Endothelial cell of umbilical vein (primary cell): ENCODE measurements around the gene LOXL3. TPM values are rescaled to one million over a fixed set of nuclear protein-coding genes. Genes with fewer than 3 reads are reported as not detected.

ENCODE experiments used
- BruUV-seq: library from RNA; stranded (reverse); fragments of 400-500 nt; replicated peaks from 2 replicates; lab custom pipeline; 2021; lab: Mats Ljungman, UMichigan
- CTCF ChIA-PET: fragments of 300-600, 350-600 bp; sonication (Branson Sonifier 250); formaldehyde crosslinking; loops from one replicate; lab custom pipeline; 2021; ENCODE audit warnings: antibody characterized with exemption, inconsistent platforms; lab: Charles Lee
- POLR2A ChIA-PET: fragments of 300-600, 350-600 bp; sonication (Branson Sonifier 250); formaldehyde crosslinking; loops from one replicate; lab custom pipeline; 2021; ENCODE audit warnings: antibody characterized with exemption, inconsistent platforms; lab: Charles Lee
- DNase-seq: peaks from one replicate; pipeline ENCODE4 v3.0.0-alpha.2; 2011; ENCODE audit warnings: low read depth, low spot score
- FAIRE-seq: peaks from 2 replicates; lab custom pipeline; 2011; peaks lifted over from hg19 to GRCh38; lab: Jason Lieb, UNC
- H2AFZ ChIP-seq: 2 replicates; pipeline ENCODE4 v1.6.0; 2012; ENCODE audit warnings: low read depth, low read length, control low read depth, inconsistent platforms
- H3K27ac ChIP-seq: 2 replicates; pipeline ENCODE4 v1.5.1; 2011; ENCODE audit warnings: low read depth, mild to moderate bottlenecking, control low read depth, low read length, moderate library complexity; ENCODE audit not compliant: insufficient read depth
- H3K27me3 ChIP-seq, 2 experiments: 2 replicates each; pipeline versions ENCODE4 v1.6.0 to v1.6.1; 2011; ENCODE audit warnings: low read length in 2 of 2, mixed read lengths in 1 of 2; ENCODE audit not compliant: control insufficient read depth in 2 of 2, insufficient read depth in 2 of 2
- H3K36me3 ChIP-seq, 2 experiments: 2 replicates in 1 of 2; 3 replicates in 1 of 2; pipeline ENCODE4 v1.5.1; 2011; ENCODE audit warnings: low read length in 2 of 2, mild to moderate bottlenecking in 1 of 2, moderate library complexity in 1 of 2; ENCODE audit not compliant: control insufficient read depth in 2 of 2, insufficient read depth in 2 of 2; ENCODE audit errors: extremely low read depth in 1 of 2
- H3K4me1 ChIP-seq: 3 replicates; pipeline ENCODE4 v1.5.1; 2011; ENCODE audit warnings: mild to moderate bottlenecking, low read length; ENCODE audit not compliant: control insufficient read depth, insufficient read depth; ENCODE audit errors: extremely low read depth
- H3K4me2 ChIP-seq: 2 replicates; pipeline ENCODE4 v1.6.1; 2011; ENCODE audit warnings: low read length, control low read depth, mixed read lengths; ENCODE audit not compliant: insufficient read depth
- H3K4me3 ChIP-seq, 3 experiments: fragments of 200-600 bp in 1 of 3; sonication (generic), shearing (Covaris generic) in 1 of 3; replicated peaks in 1 of 3; 2 replicates each; pipeline ENCODE4 v1.5.1; 2011 to 2016; ENCODE audit warnings: control low read depth in 3 of 3, low read length in 3 of 3, mild to moderate bottlenecking in 2 of 3, inconsistent platforms in 1 of 3, low read depth in 1 of 3, moderate library complexity in 1 of 3; ENCODE audit not compliant: insufficient read depth in 1 of 3
- H3K79me2 ChIP-seq: 2 replicates; pipeline ENCODE4 v1.6.0; 2012; ENCODE audit warnings: low read length, inconsistent platforms; ENCODE audit not compliant: control insufficient read depth, insufficient read depth
- H3K9ac ChIP-seq: replicated peaks from 2 replicates; pipeline ENCODE3; 2011; ENCODE audit warnings: low read length, control low read depth; ENCODE audit not compliant: insufficient read depth; ENCODE audit errors: extremely low read depth
- H3K9me1 ChIP-seq: replicated peaks from 3 replicates; pipeline ENCODE4 v1.6.0; 2011; ENCODE audit warnings: mild to moderate bottlenecking, low read length; ENCODE audit not compliant: control insufficient read depth, insufficient read depth; ENCODE audit errors: extremely low read depth
- H3K9me3 ChIP-seq: replicated peaks from 2 replicates; pipeline ENCODE4 v1.5.1; 2012; ENCODE audit warnings: low read length, inconsistent platforms; ENCODE audit not compliant: control insufficient read depth, insufficient read depth
- H4K20me1 ChIP-seq: replicated peaks from 2 replicates; pipeline ENCODE3; 2011; ENCODE audit warnings: mild to moderate bottlenecking, low read length; ENCODE audit not compliant: control insufficient read depth, insufficient read depth; ENCODE audit errors: extremely low read depth
- CTCF ChIP-seq, 2 donors: IDR thresholded peaks; 1 replicate in 1 of 2; 2 replicates in 1 of 2; pipeline ENCODE4 v1.5.1; 2011; ENCODE audit warnings: low read length in 2 of 2, mild to moderate bottlenecking in 2 of 2, moderate library complexity in 2 of 2, control low read depth in 1 of 2, inconsistent platforms in 1 of 2, low read depth in 1 of 2; ENCODE audit not compliant: insufficient read depth in 1 of 2; ENCODE audit errors: extremely low read depth in 1 of 2
- EZH2 ChIP-seq: IDR thresholded peaks from 2 replicates; pipeline ENCODE4 v1.6.1; 2012; ENCODE audit warnings: borderline replicate concordance, low read depth, mild to moderate bottlenecking, moderate library complexity, low read length, inconsistent platforms; ENCODE audit not compliant: severe bottlenecking
- FOS ChIP-seq: IDR thresholded peaks from 2 replicates; pipeline ENCODE4 v1.6.1; 2011; ENCODE audit warnings: mild to moderate bottlenecking, low read length, moderate library complexity, borderline replicate concordance; ENCODE audit not compliant: insufficient read depth
- GATA2 ChIP-seq: IDR thresholded peaks from 2 replicates; pipeline ENCODE4 v1.7.0; 2011; ENCODE audit warnings: low read depth, mild to moderate bottlenecking, moderate library complexity, mixed read lengths, low read length; ENCODE audit not compliant: insufficient read length, insufficient read depth
- JUN ChIP-seq: IDR thresholded peaks from 2 replicates; pipeline ENCODE4 v1.6.1; 2011; ENCODE audit warnings: borderline replicate concordance, low read depth; ENCODE audit not compliant: insufficient read length, insufficient read depth
- MAX ChIP-seq: IDR thresholded peaks from 2 replicates; pipeline ENCODE4 v1.6.1; 2011; ENCODE audit not compliant: insufficient read depth, insufficient read length
- MYC ChIP-seq: IDR thresholded peaks from one replicate; pipeline ENCODE4 v1.6.1; 2011; ENCODE audit warnings: mild to moderate bottlenecking, low read depth, low read length
- POLR2A ChIP-seq: IDR thresholded peaks from 2 replicates; pipeline ENCODE4 v1.6.1; 2012; ENCODE audit warnings: low read depth, mild to moderate bottlenecking, control low read depth, low read length
- POLR2AphosphoS5 ChIP-seq: IDR thresholded peaks from 2 replicates; pipeline ENCODE4 v1.6.1; 2012; ENCODE audit warnings: low read depth, mild to moderate bottlenecking, control low read depth, low read length, moderate library complexity; ENCODE audit not compliant: insufficient read depth
- dilution Hi-C: fragments of 300-500 bp; cut with MboI; formaldehyde crosslinking; loops from one replicate; pipeline ENCODE4 v1.15.0; 2019; ENCODE audit warnings: low sequenced_read_pairs; ENCODE audit not compliant: extremely low pct_ligation_motif_present
- intact Hi-C: fragments of 100-400 bp; cut with micrococcal nuclease; formaldehyde crosslinking; loops from one replicate; pipeline ENCODE4 v1.10.0; 2022
- polyA plus RNA-seq, 4 experiments: library from polyadenylated mRNA; depleted of rRNA in 3 of 4; stranded (reverse) in 3 of 4; unstranded in 1 of 4; fragments of >200 nt; gene quantifications; 2 replicates each; pipeline versions ENCODE4 v1.2.1 to v1.2.3, GENCODE V29; 2011 to 2012; ENCODE audit warnings: missing spikeins in 1 of 4
- total RNA-seq: library from RNA; stranded (reverse); gene quantifications from 2 replicates; pipeline ENCODE4 v1.2.3, GENCODE V29; 2021

The LOXL3 gene
- total and polyA plus RNA-seq, 2 donors (not counting 3 experiments of a cell fraction or from before 2014, with no cell fraction given), result 0.95 to 1.3 TPM

GRCh38 chr2:74496997-74497776 is 56.6 kb downstream of the LOXL3 start:
- CTCF ChIA-PET, result interaction anchor here (1.4 to 2.6 kb wide), 2 partner anchors 8 to 14 kb away, joined by 3 to 6 read pairs; partner anchors contain the start of genes CCDC142 and TTC31
- no peak overlapping the region for H2AFZ ChIP-seq
- no TSS peak for BruUV-seq

More at GRCh38 chr2:74496997-74497776, 56.6 kb downstream of the LOXL3 start:
- no peak overlapping the region for H3K27ac ChIP-seq
- no peak overlapping the region for H3K9ac ChIP-seq
- peaks cover 23% of the 10 kb centered on the region for H3K4me1 ChIP-seq
- DNase-seq, result no peak
- no peak overlapping the region for H3K4me3 ChIP-seq
- no peaks in the 10 kb centered on the region for H4K20me1 ChIP-seq
- TF ChIP-seq CTCF (IDR thresholded peaks at IDR 0.05; ENCODE audit: extremely low read depth in 1 of 2, insufficient read depth in 1 of 2, low read depth in 1 of 2, low read length in 2 of 2), result no peak
- TF ChIP-seq JUN, result no peak
- TF ChIP-seq MAX, result no peak
- TF ChIP-seq POLR2A, result no peak
- no peak for TF ChIP-seq FOS
- TF ChIP-seq GATA2, result no peak
- TF ChIP-seq MYC, result no peak
- TF ChIP-seq EZH2, result no peak
- TF ChIP-seq POLR2AphosphoS5, result no peak
- H3K4me2 ChIP-seq, result no peak overlapping the region
- no peaks in the 10 kb centered on the region for H3K9me3 ChIP-seq
- FAIRE-seq, result no peak
- no peaks in the 10 kb centered on the region for H3K79me2 ChIP-seq
- no peaks in the 10 kb centered on the region for H3K9me1 ChIP-seq
- H3K27me3 ChIP-seq, result peaks cover 23 to 40% of the 10 kb centered on the region in 2 experiments
- POLR2A ChIA-PET, result no interaction called here
- intact Hi-C loops, result loop anchor here (5.0 kb wide), 1 partner anchor 35 kb away; no protein-coding TSS in a partner anchor
- peaks cover 3 to 4% of the 10 kb centered on the region in 2 experiments for H3K36me3 ChIP-seq
- dilution Hi-C loops, result no loop called here
